ENCODE measurements around the gene B4GALT2.

The B4GALT2 gene

GRCh38 chr1:43978551-43979260, at the start of gene B4GALT2:
TSS of gene B4GALT2 (plus strand) at chr1:43979210. CDS start at chr1:43981161, 1,951 bp downstream.
- FAIRE-seq, result no peak

GRCh38 chr1:43930168-43930948, 48.7 kb upstream of the B4GALT2 start:
- no peak for FAIRE-seq

DNA sequence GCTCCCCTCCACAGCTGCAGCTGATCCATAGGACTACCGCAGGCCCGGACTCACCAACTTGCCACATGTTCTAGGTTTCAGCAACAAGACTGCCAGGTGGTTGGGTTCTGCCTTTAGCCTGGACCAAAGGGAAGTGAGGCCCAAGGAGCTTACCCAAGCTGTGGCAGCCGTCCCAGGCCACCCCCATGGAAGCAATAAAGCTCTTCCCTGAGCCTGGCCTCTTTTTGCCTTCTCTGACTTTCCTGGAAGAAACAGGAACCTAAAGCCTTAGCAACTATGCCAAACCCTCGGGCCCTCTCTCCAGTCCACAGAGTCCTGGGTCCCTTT, 48.1 kb upstream of the B4GALT2 start:
- no peak for FAIRE-seq

- no peak for FAIRE-seq
Observed at GRCh38 chr1:43931711-43932660, 47.0 kb upstream of the B4GALT2 start.

- FAIRE-seq, result no peak
Observed at GRCh38 chr1:43932786-43933385, 46.1 kb upstream of the B4GALT2 start.

DNA sequence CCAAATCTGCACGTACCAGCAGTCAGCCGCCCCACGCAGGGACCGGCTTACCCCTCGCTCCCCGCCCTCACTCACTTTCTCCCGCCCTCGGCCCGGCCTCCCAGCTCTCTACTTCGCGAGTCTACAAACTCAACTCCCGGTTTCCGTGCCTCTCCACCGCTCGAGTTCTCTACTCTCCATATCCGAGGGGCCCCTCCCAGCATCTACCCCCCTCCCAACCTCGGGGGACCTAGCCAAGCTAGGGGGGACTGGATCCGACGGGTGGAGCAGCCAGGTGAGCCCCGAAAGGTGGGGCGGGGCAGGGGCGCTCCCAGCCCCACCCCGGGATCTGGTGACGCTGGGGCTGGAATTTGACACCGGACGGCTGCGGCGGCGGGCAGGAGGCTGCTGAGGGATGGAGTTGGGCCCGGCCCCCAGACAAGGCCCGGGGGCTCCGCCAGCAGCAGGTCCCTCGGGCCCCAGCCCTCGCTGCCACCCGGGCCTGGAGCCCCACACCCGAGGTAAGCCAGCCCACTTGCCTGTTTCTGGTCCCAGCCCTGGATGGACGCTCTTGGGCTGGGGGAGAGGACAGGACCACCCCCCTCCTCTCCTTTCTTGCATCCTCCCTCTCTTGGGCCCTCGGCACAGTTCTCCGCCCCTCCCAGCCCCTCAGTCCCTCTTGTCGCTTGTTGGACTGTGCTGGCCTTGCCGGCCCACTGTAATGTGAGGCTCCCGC, 45.5 kb upstream of the B4GALT2 start, which contains the start of gene ARTN:
TSS of gene ARTN (plus strand) at position 416 of the 715 bp plus-strand sequence. CDS start 1,856 bp downstream, outside the sequence.
- no peak for FAIRE-seq

GRCh38 chr1:43934101-43934985, 44.7 kb upstream of the B4GALT2 start:
- FAIRE-seq, result no peak

- FAIRE-seq, result no peak
Observed at GRCh38 chr1:43934986-43935324, 44.1 kb upstream of the B4GALT2 start.

GRCh38 chr1:43935711-43936427, 43.1 kb upstream of the B4GALT2 start:
- no peak for FAIRE-seq

DNA sequence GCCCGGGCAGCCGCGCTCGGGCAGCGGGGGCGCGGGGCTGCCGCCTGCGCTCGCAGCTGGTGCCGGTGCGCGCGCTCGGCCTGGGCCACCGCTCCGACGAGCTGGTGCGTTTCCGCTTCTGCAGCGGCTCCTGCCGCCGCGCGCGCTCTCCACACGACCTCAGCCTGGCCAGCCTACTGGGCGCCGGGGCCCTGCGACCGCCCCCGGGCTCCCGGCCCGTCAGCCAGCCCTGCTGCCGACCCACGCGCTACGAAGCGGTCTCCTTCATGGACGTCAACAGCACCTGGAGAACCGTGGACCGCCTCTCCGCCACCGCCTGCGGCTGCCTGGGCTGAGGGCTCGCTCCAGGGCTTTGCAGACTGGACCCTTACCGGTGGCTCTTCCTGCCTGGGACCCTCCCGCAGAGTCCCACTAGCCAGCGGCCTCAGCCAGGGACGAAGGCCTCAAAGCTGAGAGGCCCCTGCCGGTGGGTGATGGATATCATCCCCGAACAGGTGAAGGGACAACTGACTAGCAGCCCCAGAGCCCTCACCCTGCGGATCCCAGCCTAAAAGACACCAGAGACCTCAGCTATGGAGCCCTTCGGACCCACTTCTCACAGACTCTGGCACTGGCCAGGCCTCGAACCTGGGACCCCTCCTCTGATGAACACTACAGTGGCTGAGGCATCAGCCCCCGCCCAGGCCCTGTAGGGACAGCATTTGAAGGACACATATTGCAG, 42.4 kb upstream of the B4GALT2 start:
- no peak for FAIRE-seq

GRCh38 chr1:43937179-43937865, 41.7 kb upstream of the B4GALT2 start:
- FAIRE-seq, result no peak

DNA sequence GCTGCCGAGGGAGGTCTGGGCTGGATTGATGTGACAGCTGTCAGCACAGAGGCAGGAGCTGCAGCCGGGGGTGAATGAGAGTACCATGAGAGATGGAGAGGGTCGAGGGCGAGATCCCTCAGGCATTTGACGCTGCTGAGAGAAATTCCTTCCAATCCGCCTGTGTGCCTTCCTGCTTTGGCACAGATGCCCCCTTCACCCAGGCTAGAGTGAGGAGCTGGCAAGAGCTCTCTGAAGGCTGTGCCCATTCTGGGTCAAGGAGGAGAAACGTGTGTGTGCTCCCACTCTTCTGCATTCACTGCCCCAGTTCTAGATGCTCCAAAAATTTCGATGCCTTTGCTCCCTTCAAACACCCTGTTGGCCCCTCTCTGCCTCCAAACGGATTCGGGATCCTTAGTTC, 40.6 kb upstream of the B4GALT2 start:
- FAIRE-seq, result no peak

DNA sequence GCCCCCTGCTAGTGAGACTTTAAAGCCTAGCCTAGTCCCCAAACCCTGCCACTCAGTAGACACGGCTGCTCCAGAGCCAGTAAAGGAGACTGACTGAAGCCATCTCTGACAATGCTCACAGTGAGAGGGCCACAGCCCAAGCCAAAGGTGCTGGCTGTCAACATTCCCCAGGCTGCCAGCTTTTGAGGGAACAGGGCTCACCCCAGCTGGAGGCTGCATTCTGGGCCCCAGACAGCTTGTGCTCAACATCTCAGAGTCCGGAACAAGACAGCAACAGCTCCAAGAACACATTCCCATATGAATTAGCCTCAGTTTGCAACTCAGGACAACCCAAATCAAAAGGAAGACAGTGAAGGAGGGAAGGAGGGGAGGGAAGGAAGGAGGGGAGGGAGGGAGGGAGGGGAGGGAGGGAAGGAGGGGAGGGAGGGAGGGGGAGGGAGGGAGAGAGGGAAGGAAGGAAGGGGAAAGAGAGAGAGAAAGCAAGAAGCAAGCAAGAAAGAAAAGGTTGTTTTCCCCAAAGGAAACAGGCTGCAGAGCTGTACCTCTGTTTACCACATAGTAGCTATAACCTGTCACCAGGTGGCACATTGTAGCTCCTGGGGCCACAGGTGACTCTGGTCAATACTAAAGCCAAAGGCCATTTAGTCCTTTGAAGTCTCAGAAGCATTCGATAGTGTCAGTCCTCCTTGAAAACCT, 40.0 kb upstream of the B4GALT2 start:
- FAIRE-seq, result no peak

DNA sequence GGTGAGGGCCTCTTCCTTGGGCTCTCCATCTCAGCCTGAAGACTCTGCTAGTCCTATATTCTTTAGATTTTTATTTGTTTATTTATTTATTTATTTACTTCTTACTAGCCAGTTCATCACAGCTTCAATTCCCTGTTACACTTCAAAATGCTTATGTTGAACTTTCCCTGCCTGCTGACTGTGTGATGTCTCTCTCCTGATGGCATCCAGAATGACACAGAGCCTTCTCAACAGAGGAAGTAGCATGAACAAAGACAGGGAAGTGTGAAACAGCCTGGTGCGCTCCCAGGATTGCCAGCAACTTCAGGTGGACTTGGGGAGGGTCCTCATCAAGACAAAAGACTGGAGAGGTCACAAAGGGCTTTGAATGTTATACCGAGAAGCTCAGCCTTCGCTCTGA, 36.6 kb upstream of the B4GALT2 start:
- FAIRE-seq, result no peak

DNA sequence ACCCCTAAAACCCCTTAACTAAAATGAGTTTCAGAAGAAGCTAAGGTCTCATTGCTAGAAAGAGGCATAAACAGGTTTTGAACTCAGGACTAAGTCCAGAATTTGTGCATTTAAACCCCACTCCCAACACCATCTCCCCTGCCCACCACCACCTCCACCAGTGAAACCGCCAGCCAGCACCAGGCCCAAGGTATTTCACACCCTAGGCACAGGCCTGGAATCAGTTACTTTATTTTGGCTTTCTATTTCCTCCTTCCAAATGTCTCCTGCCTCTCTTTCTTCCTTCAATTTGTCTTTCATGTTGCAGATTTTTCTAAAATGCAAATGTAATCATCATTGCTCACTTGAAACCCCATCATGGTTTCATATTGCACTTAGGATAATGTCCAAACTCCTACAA, 34.1 kb upstream of the B4GALT2 start:
- FAIRE-seq, result no peak

DNA sequence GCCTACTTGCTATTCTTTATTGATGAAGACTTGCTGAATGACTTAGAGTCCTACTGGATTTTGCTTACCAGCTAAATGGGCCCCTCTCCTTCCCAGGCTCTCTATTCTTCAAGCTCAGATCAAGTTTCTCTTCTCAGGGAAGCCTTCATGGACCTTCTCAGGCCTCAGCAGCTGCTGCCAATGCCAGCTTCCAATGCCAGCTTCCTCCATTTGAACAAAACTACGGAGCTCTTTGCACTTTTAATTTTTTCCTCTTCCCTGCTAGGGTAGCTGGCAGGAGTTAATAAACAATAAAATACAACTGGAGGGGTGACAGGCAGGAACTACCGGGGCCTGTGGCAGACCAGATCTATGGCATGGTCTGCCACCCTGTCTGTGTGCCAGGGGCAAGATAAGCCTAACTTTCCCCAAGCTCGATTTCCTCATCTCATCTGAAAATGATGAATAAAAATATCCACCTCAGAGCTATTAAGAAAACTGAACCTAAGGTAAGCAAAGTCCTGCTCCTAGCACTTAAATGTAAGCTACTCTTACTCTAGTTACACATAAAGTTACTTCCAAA, 33.3 kb upstream of the B4GALT2 start:
- no peak for FAIRE-seq

- peak; percentile 75 for FAIRE-seq
Observed at GRCh38 chr1:43946236-43947060, 32.6 kb upstream of the B4GALT2 start, which contains the start of gene IPO13. TSS of gene IPO13 (plus strand) at chr1:43946950. CDS start at chr1:43947601, 651 bp downstream.
